Body of pancreas (tissue), 4 donors: ENCODE results near the gene APLP2.

Experiments used
- POLR2A ChIP-seq, 3 donors: fragments of 450-650 bp; IDR thresholded peaks; one replicate each; pipeline ENCODE4 v1.6.1; 2016; ENCODE audit warnings: antibody characterized with exemption in 3 of 3, mild to moderate bottlenecking in 2 of 3
- TF ChIP-seq, protein P1 (sequence below), 7 experiments: fragments of 450-650 bp in 4 of 7; fragments of 200-600 bp in 3 of 7; sonication (generic) in 3 of 7; IDR thresholded peaks; one replicate each; pipeline ENCODE4 v1.5.1; 2016 to 2019; ENCODE audit warnings: antibody characterized with exemption in 7 of 7

GRCh38 chr11:130062026-130062425 lies 7.7 kb upstream of the APLP2 start:
- TF ChIP-seq POLR2A (IDR thresholded peaks at IDR 0.05), result no peak
- TF ChIP-seq, protein P1, sequence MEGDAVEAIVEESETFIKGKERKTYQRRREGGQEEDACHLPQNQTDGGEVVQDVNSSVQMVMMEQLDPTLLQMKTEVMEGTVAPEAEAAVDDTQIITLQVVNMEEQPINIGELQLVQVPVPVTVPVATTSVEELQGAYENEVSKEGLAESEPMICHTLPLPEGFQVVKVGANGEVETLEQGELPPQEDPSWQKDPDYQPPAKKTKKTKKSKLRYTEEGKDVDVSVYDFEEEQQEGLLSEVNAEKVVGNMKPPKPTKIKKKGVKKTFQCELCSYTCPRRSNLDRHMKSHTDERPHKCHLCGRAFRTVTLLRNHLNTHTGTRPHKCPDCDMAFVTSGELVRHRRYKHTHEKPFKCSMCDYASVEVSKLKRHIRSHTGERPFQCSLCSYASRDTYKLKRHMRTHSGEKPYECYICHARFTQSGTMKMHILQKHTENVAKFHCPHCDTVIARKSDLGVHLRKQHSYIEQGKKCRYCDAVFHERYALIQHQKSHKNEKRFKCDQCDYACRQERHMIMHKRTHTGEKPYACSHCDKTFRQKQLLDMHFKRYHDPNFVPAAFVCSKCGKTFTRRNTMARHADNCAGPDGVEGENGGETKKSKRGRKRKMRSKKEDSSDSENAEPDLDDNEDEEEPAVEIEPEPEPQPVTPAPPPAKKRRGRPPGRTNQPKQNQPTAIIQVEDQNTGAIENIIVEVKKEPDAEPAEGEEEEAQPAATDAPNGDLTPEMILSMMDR (IDR thresholded peaks at IDR 0.05), result no peak
